ENCODE measurements around the gene PROCA1. TPM values are rescaled to one million over a fixed set of nuclear protein-coding genes. Genes with fewer than 3 reads are reported as not detected.

PROCA1 gene
- total and polyA plus RNA-seq, 9 of the 15 experiments (the other 6 are each of a cell fraction or from before 2014, with no cell fraction given): 0.78 to 16.2 (median 5.6) TPM

GRCh38 chr17:28744104-28744971 is 32.6 kb upstream of the PROCA1 start:
- intact Hi-C loops (cut with micrococcal nuclease) (loop anchor here (5.0 kb wide), 1 partner anchor 97 kb away; the partner anchor contains the start of gene BLTP2), in situ Hi-C loops (cut with MboI) (no loop called here)
- Histone ChIP-seq H3K9ac (ENCODE audit: insufficient read depth in 1 of 2, low read depth in 2 of 2, low read length in 2 of 2) (peak overlapping the region; percentile 93 to 99), H3K36me3 (ENCODE audit: control insufficient read depth, insufficient read depth, low read length) (peaks cover 47% of the 10 kb centered on the region; the same call in 2 of the 3 replicates), H3K4me1 (replicated peaks in 1 of 2; ENCODE audit: control insufficient read depth in 2 of 2, insufficient read depth in 2 of 2, low read length in 2 of 2) (peaks cover 43 to 85% of the 10 kb centered on the region in 2 experiments), H3K4me2 (ENCODE audit: insufficient read depth, low read length) (peak overlapping the region; percentile 94), H3K27ac (ENCODE audit: extremely low read depth, low read depth, low read length) (peak overlapping the region; percentile 96), H3K79me2 (ENCODE audit: control insufficient read depth, insufficient read depth, low read length) (peaks cover 52% of the 10 kb centered on the region), H4K20me1 (replicated peaks; ENCODE audit: control insufficient read depth, insufficient read depth, low read length) (peaks cover 27% of the 10 kb centered on the region), H3K9me1 (ENCODE audit: control insufficient read depth, insufficient read depth, low read length) (no peaks in the 10 kb centered on the region), H3K9me3 (replicated peaks; ENCODE audit: control insufficient read depth, insufficient read depth, low read depth, low read length) (no peaks in the 10 kb centered on the region), H3K27me3 (ENCODE audit: control insufficient read depth in 2 of 2, insufficient read depth in 2 of 2, low read length in 2 of 2) (no peaks in the 10 kb centered on the region), H3K4me3 (peak overlapping the region; percentile 87), H2AFZ (ENCODE audit: low read depth, low read length) (peak overlapping the region; percentile 74)
- ChIA-PET CTCF (ENCODE audit: low intra/inter-chr PET ratio) (interaction anchor here (1.9 kb wide), 1 partner anchor 17 kb away, joined by 14 read pairs; the partner anchor contains the start of genes NEK8 and TLCD1), POLR2A (interaction anchor here (0.6 to 17.4 kb wide), 12 partner anchors 9 to 206 kb away, joined by 3 to 367 read pairs (median 3); partner anchors contain the start of genes NEK8, PIGS, PROCA1 and RPL23A)
- ATAC-seq: peak; percentile 1; the same call in 1 of the 3 replicates
- FAIRE-seq: peak; percentile 63
- peak; percentile 85 to 91 (median 88) for DNase-seq (ENCODE audit: extremely low read depth in 1 of 4, low spot score in 3 of 4)
- WGBS (ENCODE audit: insufficient coverage, low coverage, missing lambda C conversion rate): under 1% methylated on average over 46 of the region's 61 CpGs
- BruUV-seq (replicated peaks): TSS peak; percentile 69
- 0 out of 4 replicates have a peak, but pooled peaks of 1 of the 2 experiments have one; percentile 10 for TF ChIP-seq SIN3A (IDR thresholded peaks at IDR 0.05; ENCODE audit: borderline replicate concordance in 2 of 2, control insufficient read depth in 1 of 2, low read depth in 2 of 2, low read length in 2 of 2)
- TF ChIP-seq FOXK1 (CRISPR knock-in tag; IDR thresholded peaks at IDR 0.05; ENCODE audit: borderline replicate concordance): no peak
- TF ChIP-seq CBFA2T3 (IDR thresholded peaks at IDR 0.05): no peak
- TF ChIP-seq, protein P1, sequence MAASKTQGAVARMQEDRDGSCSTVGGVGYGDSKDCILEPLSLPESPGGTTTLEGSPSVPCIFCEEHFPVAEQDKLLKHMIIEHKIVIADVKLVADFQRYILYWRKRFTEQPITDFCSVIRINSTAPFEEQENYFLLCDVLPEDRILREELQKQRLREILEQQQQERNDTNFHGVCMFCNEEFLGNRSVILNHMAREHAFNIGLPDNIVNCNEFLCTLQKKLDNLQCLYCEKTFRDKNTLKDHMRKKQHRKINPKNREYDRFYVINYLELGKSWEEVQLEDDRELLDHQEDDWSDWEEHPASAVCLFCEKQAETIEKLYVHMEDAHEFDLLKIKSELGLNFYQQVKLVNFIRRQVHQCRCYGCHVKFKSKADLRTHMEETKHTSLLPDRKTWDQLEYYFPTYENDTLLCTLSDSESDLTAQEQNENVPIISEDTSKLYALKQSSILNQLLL (CRISPR knock-in tag; IDR thresholded peaks at IDR 0.05; ENCODE audit: borderline replicate concordance): no peak
- TF ChIP-seq XRCC4 (IDR thresholded peaks at IDR 0.05; ENCODE audit: extremely low read depth, insufficient read depth, insufficient read length): no peak
- peak; percentile 29; the same call in 1 of the 2 replicates for TF ChIP-seq TCF15 (CRISPR knock-in tag; IDR thresholded peaks at IDR 0.05)
- no peak for TF ChIP-seq ZNF699 (CRISPR knock-in tag; IDR thresholded peaks at IDR 0.05; ENCODE audit: insufficient replicate concordance)
- peak; percentile 74; the same call in 1 of the 2 replicates for TF ChIP-seq HDAC2 (IDR thresholded peaks at IDR 0.05)
- TF ChIP-seq CSDE1 (IDR thresholded peaks at IDR 0.05): no peak
- TF ChIP-seq HNRNPK (IDR thresholded peaks at IDR 0.05; ENCODE audit: low read depth, low read length, poor library complexity, severe bottlenecking): no peak
- no peak for TF ChIP-seq ZNF212 (CRISPR knock-in tag; IDR thresholded peaks at IDR 0.05)
- TF ChIP-seq ARID2 (IDR thresholded peaks at IDR 0.05): 0 out of 2 replicates have a peak, but pooled peaks have one; percentile 5
- no peak; the same call in 1 of the 2 replicates for TF ChIP-seq EP400 (IDR thresholded peaks at IDR 0.05)
- no peak for TF ChIP-seq FOXM1 (IDR thresholded peaks at IDR 0.05; ENCODE audit: low read depth)
- TF ChIP-seq FOXM1 (CRISPR knock-in tag; IDR thresholded peaks at IDR 0.05; ENCODE audit: low read depth): no peak
- TF ChIP-seq ZNF3 (CRISPR knock-in tag; IDR thresholded peaks at IDR 0.05): no peak
- peak; percentile 100 for TF ChIP-seq ZBTB7A (IDR thresholded peaks at IDR 0.05; ENCODE audit: borderline replicate concordance, control insufficient read depth, low read depth, low read length)
- peak; percentile 96 for TF ChIP-seq CREB1 (IDR thresholded peaks at IDR 0.05)
- peak; percentile 95 for TF ChIP-seq CREB1 (CRISPR knock-in tag; IDR thresholded peaks at IDR 0.05)
